Measurements from ENCODE around the gene GHDC.

- no peak for TF ChIP-seq CTCF (IDR thresholded peaks at IDR 0.05)
- TF ChIP-seq POLR2A (IDR thresholded peaks at IDR 0.05): no peak
These were observed 30.4 kb upstream of the GHDC start for GRCh38 chr17:42224651-42225050.

All from Peyer's patch (tissue), 4 donors.